HepG2 (cell line): ENCODE measurements around the gene RBPMS2.
A peak's percentile ranks its signal among the peaks of the same experiment; 100 is the strongest.

Source experiments
- ATF6 ChIP-seq: sonication (generic); formaldehyde crosslinking; conservative IDR thresholded peaks from 2 replicates; pipeline ENCODE4 v1.4.0; 2020; ENCODE audit warnings: missing genetic modification reagents
- CTCF ChIP-seq: sonication (generic); formaldehyde crosslinking; IDR thresholded peaks from 2 replicates; pipeline ENCODE4 v1.5.0; 2020; ENCODE audit warnings: mild to moderate bottlenecking, missing genetic modification reagents, moderate library complexity
- HMGA1 ChIP-seq: sonication (generic); formaldehyde crosslinking; conservative IDR thresholded peaks from 2 replicates; pipeline ENCODE4 v1.4.0; 2020; ENCODE audit warnings: missing genetic modification reagents
- HNF4A ChIP-seq: sonication (generic); formaldehyde crosslinking; IDR thresholded peaks from 2 replicates; pipeline ENCODE4 v1.4.0; 2020; ENCODE audit warnings: missing genetic modification reagents
- NCOA5 ChIP-seq: sonication (generic); formaldehyde crosslinking; IDR thresholded peaks from 2 replicates; pipeline ENCODE4 v1.4.0; 2020; ENCODE audit warnings: missing genetic modification reagents
- NCOR1 ChIP-seq: fragments of 200-600 bp; sonication (generic); IDR thresholded peaks from 2 replicates; pipeline ENCODE4 v1.7.0; 2017; ENCODE audit warnings: antibody characterized with exemption, low read length, borderline replicate concordance
- PHF21A ChIP-seq: sonication (generic); formaldehyde crosslinking; IDR thresholded peaks from 2 replicates; pipeline ENCODE4 v1.5.0; 2020; ENCODE audit warnings: mild to moderate bottlenecking, missing genetic modification reagents
- PHF8 ChIP-seq: sonication (generic); formaldehyde crosslinking; IDR thresholded peaks from 2 replicates; pipeline ENCODE4 v1.5.0; 2020; ENCODE audit warnings: missing genetic modification reagents
- SSRP1 ChIP-seq: IDR thresholded peaks from 2 replicates; pipeline ENCODE4 v1.6.1; 2016; ENCODE audit warnings: control low read depth
- ZNF101 ChIP-seq: sonication (generic); formaldehyde crosslinking; IDR thresholded peaks from 2 replicates; pipeline ENCODE4 v1.4.0; 2020; ENCODE audit warnings: mild to moderate bottlenecking, low read depth, missing genetic modification reagents, borderline replicate concordance
- ZNF513 ChIP-seq: sonication (generic); formaldehyde crosslinking; conservative IDR thresholded peaks from 2 replicates; pipeline ENCODE4 v1.5.0; 2020; ENCODE audit warnings: missing genetic modification reagents

GRCh38 chr15:64751464-64751863 lies 23.9 kb downstream of the RBPMS2 start:
- TF ChIP-seq HNF4A (CRISPR knock-in tag) (no peak), CTCF (CRISPR knock-in tag) (0 out of 2 replicates have a peak, but pooled peaks have one; percentile 5), ATF6 (CRISPR knock-in tag) (no peak), ZNF513 (CRISPR knock-in tag) (no peak), HMGA1 (CRISPR knock-in tag) (no peak), NCOR1 (no peak), PHF8 (CRISPR knock-in tag) (no peak), SSRP1 (CRISPR knock-in tag) (no peak), PHF21A (CRISPR knock-in tag) (no peak), NCOA5 (no peak), ZNF101 (no peak)
